ENCODE results near the gene TRDMT1. TPM values are rescaled to one million over a fixed set of nuclear protein-coding genes. Genes with fewer than 3 reads are reported as not detected.

The TRDMT1 gene
- polyA plus RNA-seq (2012; ENCODE audit: insufficient read length, low read depth): 2.6 TPM

GRCh38 chr10:17200912-17201793 lies at the start of gene TRDMT1:
Gene TRDMT1 (minus strand): TSS chr10:17201672. CDS start chr10:17201634, 38 bp downstream.
- peak; percentile 54; the same call in 1 of the 2 replicates for TF ChIP-seq SIN3A (IDR thresholded peaks at IDR 0.05; ENCODE audit: borderline replicate concordance, insufficient read depth, low read length)
- peak; percentile 69 for TF ChIP-seq FOXP2 (optimal IDR thresholded peaks at IDR 0.05; ENCODE audit: borderline replicate concordance, extremely low read depth, extremely low read length, insufficient read depth)
- TF ChIP-seq POLR2AphosphoS5 (IDR thresholded peaks at IDR 0.05; ENCODE audit: low read depth, low read length): peak; percentile 70
- TF ChIP-seq, protein P1, sequence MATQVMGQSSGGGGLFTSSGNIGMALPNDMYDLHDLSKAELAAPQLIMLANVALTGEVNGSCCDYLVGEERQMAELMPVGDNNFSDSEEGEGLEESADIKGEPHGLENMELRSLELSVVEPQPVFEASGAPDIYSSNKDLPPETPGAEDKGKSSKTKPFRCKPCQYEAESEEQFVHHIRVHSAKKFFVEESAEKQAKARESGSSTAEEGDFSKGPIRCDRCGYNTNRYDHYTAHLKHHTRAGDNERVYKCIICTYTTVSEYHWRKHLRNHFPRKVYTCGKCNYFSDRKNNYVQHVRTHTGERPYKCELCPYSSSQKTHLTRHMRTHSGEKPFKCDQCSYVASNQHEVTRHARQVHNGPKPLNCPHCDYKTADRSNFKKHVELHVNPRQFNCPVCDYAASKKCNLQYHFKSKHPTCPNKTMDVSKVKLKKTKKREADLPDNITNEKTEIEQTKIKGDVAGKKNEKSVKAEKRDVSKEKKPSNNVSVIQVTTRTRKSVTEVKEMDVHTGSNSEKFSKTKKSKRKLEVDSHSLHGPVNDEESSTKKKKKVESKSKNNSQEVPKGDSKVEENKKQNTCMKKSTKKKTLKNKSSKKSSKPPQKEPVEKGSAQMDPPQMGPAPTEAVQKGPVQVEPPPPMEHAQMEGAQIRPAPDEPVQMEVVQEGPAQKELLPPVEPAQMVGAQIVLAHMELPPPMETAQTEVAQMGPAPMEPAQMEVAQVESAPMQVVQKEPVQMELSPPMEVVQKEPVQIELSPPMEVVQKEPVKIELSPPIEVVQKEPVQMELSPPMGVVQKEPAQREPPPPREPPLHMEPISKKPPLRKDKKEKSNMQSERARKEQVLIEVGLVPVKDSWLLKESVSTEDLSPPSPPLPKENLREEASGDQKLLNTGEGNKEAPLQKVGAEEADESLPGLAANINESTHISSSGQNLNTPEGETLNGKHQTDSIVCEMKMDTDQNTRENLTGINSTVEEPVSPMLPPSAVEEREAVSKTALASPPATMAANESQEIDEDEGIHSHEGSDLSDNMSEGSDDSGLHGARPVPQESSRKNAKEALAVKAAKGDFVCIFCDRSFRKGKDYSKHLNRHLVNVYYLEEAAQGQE (IDR thresholded peaks at IDR 0.05; ENCODE audit: insufficient read depth in 1 of 2, low read depth in 2 of 2, low read length in 2 of 2): peak in 1 of 2 experiments; percentile 54; a peak in 1 of 4 replicates
- peak; percentile 96 for TF ChIP-seq TAF1 (IDR thresholded peaks at IDR 0.05; ENCODE audit: borderline replicate concordance, insufficient read depth, low read length)

DNA sequence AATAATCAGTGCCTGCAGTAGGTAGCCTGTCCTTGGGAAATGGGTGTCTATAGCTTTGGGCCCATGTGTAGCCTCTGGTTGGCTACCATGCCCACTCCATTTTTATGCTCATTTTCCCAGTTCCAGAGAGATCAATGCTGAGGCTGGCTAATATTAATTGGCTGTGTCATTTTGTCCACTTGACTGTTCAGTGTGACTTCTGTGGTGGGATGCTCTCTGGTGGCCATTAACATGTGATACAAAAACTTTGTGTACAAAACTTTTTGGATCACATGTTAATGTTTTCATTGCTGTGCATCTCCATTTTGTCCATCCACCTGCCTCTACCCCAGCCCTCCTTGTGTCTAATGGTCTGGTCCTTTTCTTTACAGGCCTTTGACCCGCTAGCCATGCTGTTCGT lies 49.3 kb upstream of the TRDMT1 start:
- no peak for TF ChIP-seq SIN3A (IDR thresholded peaks at IDR 0.05; ENCODE audit: borderline replicate concordance, insufficient read depth, low read length)
- TF ChIP-seq, protein P1 (IDR thresholded peaks at IDR 0.05; ENCODE audit: insufficient read depth in 1 of 2, low read depth in 2 of 2, low read length in 2 of 2): no peak
- TF ChIP-seq POLR2AphosphoS5 (IDR thresholded peaks at IDR 0.05; ENCODE audit: low read depth, low read length): no peak
- no peak for TF ChIP-seq TAF1 (IDR thresholded peaks at IDR 0.05; ENCODE audit: borderline replicate concordance, insufficient read depth, low read length)
- TF ChIP-seq FOXP2 (optimal IDR thresholded peaks at IDR 0.05; ENCODE audit: borderline replicate concordance, extremely low read depth, extremely low read length, insufficient read depth): no peak

- no peak for TF ChIP-seq SIN3A (IDR thresholded peaks at IDR 0.05; ENCODE audit: borderline replicate concordance, insufficient read depth, low read length)
Observed at GRCh38 chr10:17249820-17250219, 48.3 kb upstream of the TRDMT1 start.

GRCh38 chr10:17248964-17249363 lies 47.5 kb upstream of the TRDMT1 start:
- TF ChIP-seq SIN3A (IDR thresholded peaks at IDR 0.05; ENCODE audit: borderline replicate concordance, insufficient read depth, low read length): no peak
- TF ChIP-seq TAF1 (IDR thresholded peaks at IDR 0.05; ENCODE audit: borderline replicate concordance, insufficient read depth, low read length): no peak
- TF ChIP-seq, protein P1 (IDR thresholded peaks at IDR 0.05; ENCODE audit: insufficient read depth in 1 of 2, low read depth in 2 of 2, low read length in 2 of 2): no peak
- no peak for TF ChIP-seq POLR2AphosphoS5 (IDR thresholded peaks at IDR 0.05; ENCODE audit: low read depth, low read length)
- no peak for TF ChIP-seq FOXP2 (optimal IDR thresholded peaks at IDR 0.05; ENCODE audit: borderline replicate concordance, extremely low read depth, extremely low read length, insufficient read depth)

GRCh38 chr10:17247210-17247609 lies 45.7 kb upstream of the TRDMT1 start:
- no peak for TF ChIP-seq FOXP2 (optimal IDR thresholded peaks at IDR 0.05; ENCODE audit: borderline replicate concordance, extremely low read depth, extremely low read length, insufficient read depth)
- TF ChIP-seq, protein P1 (IDR thresholded peaks at IDR 0.05; ENCODE audit: insufficient read depth in 1 of 2, low read depth in 2 of 2, low read length in 2 of 2): no peak
- no peak for TF ChIP-seq TAF1 (IDR thresholded peaks at IDR 0.05; ENCODE audit: borderline replicate concordance, insufficient read depth, low read length)
- TF ChIP-seq SIN3A (IDR thresholded peaks at IDR 0.05; ENCODE audit: borderline replicate concordance, insufficient read depth, low read length): no peak
- no peak for TF ChIP-seq POLR2AphosphoS5 (IDR thresholded peaks at IDR 0.05; ENCODE audit: low read depth, low read length)

All from PFSK-1 (cell line).